ENCODE data around the gene LYRM9.
"Not testable (repeated sequence)": the region's sequence is repeated elsewhere in the genome, so short reads cannot be mapped to it uniquely, and the experiment has no call there.

The LYRM9 gene

GRCh38 chr17:27873746-27874145 is 19.4 kb downstream of the LYRM9 start:
- no peak for DNase-seq (ENCODE audit: low read depth in 2 of 2)

GRCh38 chr17:27873211-27873610 is 20.0 kb downstream of the LYRM9 start:
- no peak for DNase-seq (ENCODE audit: low read depth in 2 of 2)

- no peak for DNase-seq (ENCODE audit: low read depth in 2 of 2)
These were observed 20.4 kb downstream of the LYRM9 start for GRCh38 chr17:27872776-27873175.

GRCh38 chr17:27871407-27871806 is 21.8 kb downstream of the LYRM9 start:
- DNase-seq (ENCODE audit: low read depth in 2 of 2) = no peak

- DNase-seq (ENCODE audit: low read depth in 2 of 2) = no peak
These were observed 22.8 kb downstream of the LYRM9 start for GRCh38 chr17:27870345-27870744.

- DNase-seq (ENCODE audit: low read depth in 2 of 2) = no peak
These were observed 24.6 kb downstream of the LYRM9 start for GRCh38 chr17:27868565-27868964.

GRCh38 chr17:27862840-27863239 is 30.3 kb downstream of the LYRM9 start:
- no peak for DNase-seq (ENCODE audit: low read depth in 2 of 2)

- DNase-seq (ENCODE audit: low read depth in 2 of 2) = no peak
These were observed 31.2 kb downstream of the LYRM9 start for GRCh38 chr17:27862004-27862403.

- no peak for DNase-seq (ENCODE audit: low read depth in 2 of 2)
These were observed 32.0 kb downstream of the LYRM9 start for GRCh38 chr17:27860971-27861664.

- no peak for DNase-seq (ENCODE audit: low read depth in 2 of 2)
These were observed 34.4 kb downstream of the LYRM9 start for GRCh38 chr17:27858621-27859305.

- no peak for DNase-seq (ENCODE audit: low read depth in 2 of 2)
These were observed 36.3 kb downstream of the LYRM9 start for GRCh38 chr17:27856676-27857432.

- DNase-seq (ENCODE audit: low read depth in 2 of 2) = no peak
These were observed 37.7 kb downstream of the LYRM9 start for GRCh38 chr17:27855454-27855853.

GRCh38 chr17:27854163-27854562 is 39.0 kb downstream of the LYRM9 start:
- no peak for DNase-seq (ENCODE audit: low read depth in 2 of 2)

GRCh38 chr17:27853091-27853490 is 40.1 kb downstream of the LYRM9 start:
- DNase-seq (ENCODE audit: low read depth in 2 of 2) = no peak

- no peak for DNase-seq (ENCODE audit: low read depth in 2 of 2)
These were observed 43.5 kb downstream of the LYRM9 start for GRCh38 chr17:27849474-27850185.

- DNase-seq (ENCODE audit: low read depth in 2 of 2) = no peak
These were observed 44.2 kb downstream of the LYRM9 start for GRCh38 chr17:27848931-27849330.

GRCh38 chr17:27846808-27847307 is 46.3 kb downstream of the LYRM9 start:
- not testable (repeated sequence) for DNase-seq (ENCODE audit: low read depth in 2 of 2)

- peak; percentile 3 to 8 for DNase-seq (ENCODE audit: low read depth in 2 of 2)
These were observed 47.0 kb downstream of the LYRM9 start for GRCh38 chr17:27846042-27846655.

GRCh38 chr17:27845264-27846041 is 47.7 kb downstream of the LYRM9 start:
- DNase-seq (ENCODE audit: low read depth in 2 of 2) = no peak

GRCh38 chr17:27840688-27841087 is 52.5 kb downstream of the LYRM9 start:
- DNase-seq (ENCODE audit: low read depth in 2 of 2) = no peak

- not testable (repeated sequence) for DNase-seq (ENCODE audit: low read depth in 2 of 2)
These were observed 52.8 kb downstream of the LYRM9 start for GRCh38 chr17:27840406-27840678.
